ENCODE measurements around the gene RYR1.
A peak's percentile ranks its signal among the peaks of the same experiment; 100 is the strongest.
"Not testable (repeated sequence)": the region's sequence is repeated elsewhere in the genome, so short reads cannot be mapped to it uniquely, and the experiment has no call there.

RYR1 gene

DNA sequence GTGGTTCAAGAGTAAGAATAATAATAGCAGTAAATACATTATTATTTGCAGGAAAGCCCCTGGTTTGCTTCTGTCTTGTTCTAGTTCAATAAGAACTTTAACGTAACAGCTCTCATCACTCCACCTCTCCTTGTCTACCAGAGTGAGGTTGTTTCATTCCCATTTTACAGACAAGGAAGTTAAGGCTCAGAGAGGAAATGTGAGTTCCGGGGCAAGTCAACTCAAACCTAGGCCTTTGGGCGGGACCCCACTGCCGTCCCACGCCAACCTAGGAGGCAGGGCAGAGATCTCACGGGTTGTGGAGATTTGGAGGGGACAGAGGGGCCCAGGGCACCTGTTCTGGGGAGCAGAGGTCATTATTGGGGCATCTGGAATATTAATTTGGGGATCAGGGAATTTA, 182.8 kb downstream of the RYR1 start:
- no peak for DNase-seq (ENCODE audit: low spot score)

DNA sequence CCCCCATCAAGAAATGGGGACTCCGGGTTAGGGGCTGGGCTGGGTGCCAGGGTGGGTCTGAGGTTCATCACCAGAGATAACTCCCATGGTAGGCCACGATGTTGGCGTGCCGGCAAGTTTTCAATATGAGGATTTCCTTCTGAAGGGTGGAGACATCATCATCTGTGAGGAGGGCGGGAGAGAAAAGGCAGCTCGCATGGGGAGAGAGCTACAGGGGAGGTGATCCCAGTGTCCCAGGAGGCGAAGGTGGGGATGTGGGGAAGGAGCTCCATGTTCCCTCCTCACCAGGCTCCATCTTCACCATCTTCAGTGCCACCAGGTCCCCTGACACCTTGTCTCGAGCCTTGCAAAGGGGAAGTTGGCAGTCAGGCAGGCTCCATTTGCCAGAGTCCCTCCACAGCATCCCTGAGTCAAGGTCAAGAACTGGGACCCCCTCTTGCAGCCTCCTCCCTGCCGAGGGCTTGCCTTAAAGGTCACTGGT, 183.8 kb downstream of the RYR1 start:
- no peak for DNase-seq (ENCODE audit: low spot score)

DNA sequence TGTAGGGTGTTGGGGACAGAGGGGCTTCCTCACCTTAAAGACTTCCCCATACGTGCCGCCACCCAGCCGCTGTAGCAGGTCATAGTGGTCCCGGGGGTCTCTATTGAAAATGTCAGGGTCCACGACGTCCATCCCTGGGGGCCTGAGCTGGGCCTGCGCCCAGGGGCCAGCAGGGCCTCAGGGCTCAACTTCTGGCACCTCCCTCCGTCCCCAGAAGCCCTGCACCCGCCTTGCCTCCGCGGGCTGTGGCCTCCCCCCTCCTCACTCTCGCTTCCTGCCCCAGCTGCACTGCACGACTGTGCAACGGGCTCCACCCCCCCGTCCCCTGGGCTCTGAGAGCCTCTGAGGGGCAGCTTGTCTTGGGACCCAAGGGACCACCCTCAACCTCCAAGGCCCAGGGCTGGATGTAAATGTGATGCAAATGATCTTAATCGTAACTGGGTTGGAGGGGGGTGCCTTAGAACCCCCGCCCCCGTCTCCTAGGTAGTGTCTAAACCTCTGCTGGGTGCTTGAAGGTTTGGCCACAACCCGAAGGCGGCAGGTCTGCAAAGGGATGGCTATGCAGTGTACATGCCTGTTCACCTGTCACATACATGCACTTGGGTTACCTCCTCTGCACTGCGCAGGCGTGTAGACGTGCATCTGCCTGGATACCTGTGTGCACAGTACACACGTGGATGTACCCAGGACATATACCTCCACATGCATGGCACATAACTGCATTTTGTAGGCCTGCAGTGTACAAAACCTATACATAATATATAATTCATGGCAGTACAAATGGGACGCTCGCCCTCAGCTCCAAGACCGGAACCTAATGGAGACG, 184.5 kb downstream of the RYR1 start, which contains the start of gene MAP4K1:
Gene MAP4K1, minus strand, starts transcription at position 190 of the 826 bp plus-strand sequence. Its CDS starts 58 bp downstream, at position 132.
- DNase-seq (ENCODE audit: low spot score): no peak

DNA sequence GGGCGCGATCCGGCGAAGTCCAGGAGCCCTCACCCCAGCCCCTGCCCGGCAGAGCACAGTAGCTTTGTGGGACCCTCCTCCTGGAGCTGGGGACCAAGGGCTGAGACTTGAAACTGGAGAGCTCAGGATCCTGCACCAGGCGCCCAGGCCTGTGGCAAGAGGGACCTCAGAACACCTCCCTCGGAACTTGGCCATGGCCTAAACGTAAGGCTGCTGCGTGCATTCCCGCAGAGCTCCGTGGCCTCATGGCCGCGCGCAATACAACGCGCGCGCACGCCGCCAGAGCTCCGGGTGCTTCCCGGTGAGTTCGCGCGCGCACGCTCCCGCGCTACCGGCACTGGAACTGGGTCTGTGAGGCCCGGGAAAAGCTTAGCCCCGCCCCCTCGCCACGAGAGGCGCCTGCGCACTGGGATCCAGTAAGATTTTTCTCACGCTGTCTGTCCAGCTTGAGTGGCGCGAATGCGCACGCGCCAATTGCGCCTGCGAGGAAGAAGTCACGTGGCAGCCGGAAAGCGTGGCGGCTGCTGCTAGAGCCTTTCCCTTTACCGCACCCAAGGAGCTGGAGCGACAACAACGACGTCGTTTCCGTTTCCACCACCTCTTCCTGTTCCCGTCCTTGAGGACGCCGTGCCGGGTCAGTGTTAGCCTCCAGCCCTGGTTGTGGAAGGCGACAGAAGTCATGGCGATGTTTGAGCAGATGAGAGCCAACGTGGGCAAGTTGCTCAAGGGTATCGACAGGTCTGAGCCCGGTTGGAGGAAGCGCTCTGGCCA, 185.3 kb downstream of the RYR1 start, which contains the start of gene EIF3K:
Gene EIF3K, plus strand, starts transcription at position 599 of the 771 bp plus-strand sequence. Its CDS starts 81 bp downstream, at position 680.
- peak; percentile 99 for DNase-seq (ENCODE audit: low spot score)

DNA sequence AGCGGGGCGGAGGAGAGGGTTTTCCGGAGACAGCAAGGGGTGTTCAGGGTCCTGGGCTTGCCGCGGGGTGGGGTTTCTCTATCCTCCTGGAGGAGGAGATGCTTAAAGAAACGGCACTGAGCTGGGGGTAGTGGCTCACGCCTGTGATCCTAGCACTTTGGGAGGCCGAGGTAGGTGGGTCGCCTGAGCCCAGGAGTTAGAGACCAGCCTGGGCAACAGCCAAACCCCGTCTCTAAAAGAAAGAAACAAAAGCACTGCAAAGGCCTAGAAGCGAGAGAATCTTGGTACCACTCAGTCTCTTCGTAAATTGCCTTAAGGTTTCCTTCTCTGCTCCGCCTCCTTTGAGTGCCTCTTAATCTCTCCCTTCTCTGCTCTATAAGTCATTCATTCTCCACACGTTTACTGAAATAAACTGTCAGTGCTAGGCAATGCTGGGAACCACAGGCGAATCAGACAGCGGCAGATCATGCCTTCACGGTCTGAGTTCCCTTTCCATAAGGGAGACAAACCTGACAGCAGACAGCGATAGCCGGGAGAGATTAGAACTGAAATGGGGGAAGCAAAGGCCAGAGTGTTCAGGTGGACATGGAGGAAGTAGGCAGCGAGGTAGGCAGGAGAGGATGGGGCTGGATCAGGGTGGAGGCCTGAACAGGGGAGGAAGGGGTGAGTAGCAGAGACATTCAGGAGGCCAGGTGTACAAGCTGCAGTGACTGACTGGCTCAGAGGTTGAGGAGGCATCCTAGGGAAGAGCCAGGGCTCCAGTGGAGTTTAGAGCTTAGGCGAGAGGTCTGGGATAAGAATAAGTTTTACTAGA, 186.1 kb downstream of the RYR1 start:
- no peak for DNase-seq (ENCODE audit: low spot score)

DNA sequence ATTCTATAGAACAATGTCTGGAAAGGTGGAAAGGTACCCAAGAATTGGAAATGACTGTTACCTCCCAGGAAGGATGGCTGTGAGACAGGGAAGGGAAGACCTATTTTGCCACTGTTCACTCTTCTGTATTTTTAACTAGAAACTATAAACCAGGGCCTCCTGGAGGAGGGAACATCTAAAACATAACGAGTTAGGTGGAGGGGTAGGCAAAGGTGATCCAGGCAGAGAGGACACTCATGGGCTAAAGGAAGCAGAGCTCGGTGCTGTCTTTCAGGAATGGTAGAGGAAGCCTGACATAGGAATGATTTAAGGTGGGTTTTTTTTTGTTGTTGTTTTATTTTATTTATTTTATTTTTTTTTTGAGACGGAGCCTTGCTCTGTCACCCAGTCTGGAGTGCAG, 191.3 kb downstream of the RYR1 start:
- DNase-seq (ENCODE audit: low spot score): no peak

DNA sequence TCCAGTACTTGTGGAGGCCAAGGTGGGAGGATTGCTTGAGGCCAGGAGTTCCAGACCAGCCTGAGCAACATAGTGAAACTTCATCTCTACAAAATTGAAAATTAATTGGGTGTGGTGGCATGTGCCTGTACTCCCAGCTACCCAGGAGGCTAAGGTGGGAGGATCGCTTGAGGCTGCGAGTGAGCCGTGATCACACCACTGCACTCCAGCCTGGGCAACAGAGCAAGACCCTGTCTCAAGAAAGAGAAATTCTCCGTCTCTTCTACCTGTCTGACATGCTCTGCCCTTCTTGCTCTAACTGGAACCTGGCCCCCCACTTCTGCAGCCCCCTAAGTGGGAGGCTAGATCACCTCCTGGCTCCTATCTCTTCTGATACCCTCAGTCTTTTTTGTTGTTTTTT, 192.9 kb downstream of the RYR1 start:
- no peak for DNase-seq (ENCODE audit: low spot score)

DNA sequence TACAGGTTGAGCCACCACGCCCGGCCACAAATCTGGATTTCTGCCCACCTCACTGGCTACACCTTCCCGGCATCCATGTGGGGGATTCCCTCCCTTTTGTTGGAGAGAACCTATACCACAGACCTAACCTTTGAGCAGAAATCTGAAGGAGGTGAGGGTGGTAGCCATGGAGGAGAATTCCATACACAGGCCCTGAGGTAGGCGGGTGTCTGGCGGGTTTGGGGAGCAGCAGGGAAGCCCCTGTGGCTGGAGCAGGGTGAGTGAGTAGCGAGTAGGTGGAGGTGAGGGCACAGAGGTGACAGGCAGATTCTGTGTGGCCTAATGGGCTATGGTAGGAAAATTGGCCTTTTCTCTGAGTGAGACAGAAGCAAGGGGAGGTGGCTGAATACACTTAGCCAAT, 196.1 kb downstream of the RYR1 start:
- DNase-seq (ENCODE audit: low spot score): no peak

DNA sequence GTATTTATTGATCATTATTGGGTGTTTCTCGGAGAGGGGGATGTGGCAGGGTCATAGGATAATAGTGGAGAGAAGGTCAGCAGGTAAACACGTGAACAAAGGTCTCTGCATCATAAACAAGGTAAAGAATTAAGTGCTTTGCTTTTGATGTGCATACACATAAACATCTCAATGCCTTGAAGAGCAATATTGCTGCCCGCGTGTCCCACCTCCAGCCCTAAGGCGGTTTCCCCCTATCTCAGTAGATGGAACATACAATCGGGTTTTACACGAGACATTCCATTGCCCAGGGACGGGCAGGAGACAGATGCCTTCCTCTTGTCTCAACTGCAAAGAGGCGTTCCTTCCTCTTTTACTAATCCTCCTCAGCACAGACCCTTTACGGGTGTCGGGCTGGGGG, 197.8 kb downstream of the RYR1 start:
- DNase-seq (ENCODE audit: low spot score): not testable (repeated sequence)

DNA sequence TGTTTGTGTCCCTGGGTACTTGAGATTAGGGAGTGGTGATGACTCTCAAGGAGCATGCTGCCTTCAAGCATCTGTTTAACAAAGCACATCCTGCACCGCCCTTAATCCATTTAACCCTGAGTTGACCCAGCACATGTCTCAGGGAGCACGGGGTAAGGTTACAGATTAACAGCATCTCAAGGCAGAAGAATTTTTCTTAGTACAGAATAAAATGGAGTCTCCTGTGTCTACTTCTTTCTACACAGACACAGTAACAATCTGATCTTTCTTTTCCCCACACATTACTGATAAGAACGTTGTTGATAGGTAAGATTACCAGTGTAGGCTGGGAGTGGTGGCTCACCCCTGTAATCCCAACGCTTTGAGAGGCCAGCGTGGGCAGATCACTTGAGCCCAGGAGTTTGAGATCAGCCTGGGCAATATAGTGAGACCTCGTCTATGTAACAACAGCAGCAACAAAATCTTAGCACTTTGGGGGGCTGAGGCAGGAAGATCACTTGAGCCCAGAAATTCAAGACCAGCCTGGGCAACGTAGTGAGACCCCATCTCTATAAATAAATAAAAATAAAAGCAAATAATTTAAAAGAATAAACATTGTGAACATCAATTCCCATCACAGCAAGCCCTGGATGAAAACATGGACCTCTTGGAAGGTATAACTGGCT, 198.5 kb downstream of the RYR1 start:
- not testable (repeated sequence) for DNase-seq (ENCODE audit: low spot score)

DNA sequence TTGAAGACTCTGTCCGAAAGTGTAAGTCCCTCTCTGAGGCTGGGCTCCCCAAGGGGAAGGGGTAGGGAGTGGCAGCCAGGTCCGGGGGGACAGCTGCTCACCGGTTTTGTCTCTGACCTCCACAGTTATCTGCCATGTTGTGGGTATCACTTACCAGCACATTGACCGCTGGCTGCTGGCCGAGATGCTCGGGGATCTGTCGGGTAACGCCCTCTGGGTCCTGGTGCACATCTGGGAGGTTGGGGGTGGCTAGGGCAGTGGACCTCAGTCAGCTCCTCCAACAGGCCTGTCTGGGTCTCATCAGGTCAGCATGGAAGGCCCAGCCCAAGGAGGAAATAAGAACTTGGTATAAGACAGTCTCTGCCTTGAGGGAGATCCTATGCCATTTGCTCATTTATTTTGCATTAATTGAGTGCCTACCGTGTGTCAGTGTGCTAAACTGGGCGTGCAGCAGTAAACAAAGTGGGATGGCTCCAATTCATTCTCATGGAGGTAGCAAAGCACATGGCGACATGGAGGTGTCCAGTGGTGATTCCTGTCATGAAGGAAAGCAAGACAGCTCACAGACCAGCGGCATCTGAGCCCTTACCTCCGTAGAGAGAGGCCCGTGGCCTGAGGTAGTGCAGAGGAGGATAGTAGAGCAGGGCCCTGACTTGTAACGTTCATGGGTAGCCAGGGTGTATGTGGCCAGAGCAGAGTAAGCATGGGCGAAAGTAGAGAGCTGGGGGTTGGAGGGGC, 199.2 kb downstream of the RYR1 start:
- DNase-seq (ENCODE audit: low spot score): no peak

DNA sequence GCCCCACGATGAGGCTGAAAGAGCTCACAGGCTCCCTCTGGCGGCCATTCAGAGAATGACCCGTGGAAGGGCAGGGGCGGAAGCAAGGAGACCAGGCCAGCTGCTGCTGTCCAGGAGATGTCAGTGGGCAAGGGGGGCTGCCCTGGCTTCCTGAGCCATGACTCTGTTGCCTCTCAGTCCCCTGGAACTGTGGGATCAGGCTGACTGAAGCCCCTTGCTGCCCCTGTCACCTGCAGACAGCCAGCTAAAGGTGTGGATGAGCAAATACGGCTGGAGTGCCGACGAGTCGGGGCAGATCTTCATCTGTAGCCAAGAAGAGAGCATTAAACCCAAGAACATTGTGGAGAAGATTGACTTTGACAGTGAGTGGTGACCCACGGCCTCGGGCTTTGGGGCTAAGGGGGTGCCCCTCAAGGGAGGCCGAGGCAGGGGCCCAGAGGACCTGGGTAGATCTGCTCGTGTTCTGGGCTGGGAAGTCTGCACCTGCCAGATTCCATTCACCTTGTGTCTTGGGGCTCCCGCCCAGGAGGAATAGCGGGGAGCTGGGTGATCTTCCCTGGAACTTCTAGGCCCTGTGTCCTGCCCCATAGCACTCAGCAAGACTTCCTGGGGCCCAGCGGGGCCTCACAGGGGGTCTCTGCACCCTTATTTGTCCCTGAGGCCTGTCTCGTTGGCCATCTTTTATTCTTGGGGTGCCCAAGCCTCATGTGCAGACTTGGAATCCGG, 201.4 kb downstream of the RYR1 start:
- DNase-seq (ENCODE audit: low spot score): peak; percentile 68

DNA sequence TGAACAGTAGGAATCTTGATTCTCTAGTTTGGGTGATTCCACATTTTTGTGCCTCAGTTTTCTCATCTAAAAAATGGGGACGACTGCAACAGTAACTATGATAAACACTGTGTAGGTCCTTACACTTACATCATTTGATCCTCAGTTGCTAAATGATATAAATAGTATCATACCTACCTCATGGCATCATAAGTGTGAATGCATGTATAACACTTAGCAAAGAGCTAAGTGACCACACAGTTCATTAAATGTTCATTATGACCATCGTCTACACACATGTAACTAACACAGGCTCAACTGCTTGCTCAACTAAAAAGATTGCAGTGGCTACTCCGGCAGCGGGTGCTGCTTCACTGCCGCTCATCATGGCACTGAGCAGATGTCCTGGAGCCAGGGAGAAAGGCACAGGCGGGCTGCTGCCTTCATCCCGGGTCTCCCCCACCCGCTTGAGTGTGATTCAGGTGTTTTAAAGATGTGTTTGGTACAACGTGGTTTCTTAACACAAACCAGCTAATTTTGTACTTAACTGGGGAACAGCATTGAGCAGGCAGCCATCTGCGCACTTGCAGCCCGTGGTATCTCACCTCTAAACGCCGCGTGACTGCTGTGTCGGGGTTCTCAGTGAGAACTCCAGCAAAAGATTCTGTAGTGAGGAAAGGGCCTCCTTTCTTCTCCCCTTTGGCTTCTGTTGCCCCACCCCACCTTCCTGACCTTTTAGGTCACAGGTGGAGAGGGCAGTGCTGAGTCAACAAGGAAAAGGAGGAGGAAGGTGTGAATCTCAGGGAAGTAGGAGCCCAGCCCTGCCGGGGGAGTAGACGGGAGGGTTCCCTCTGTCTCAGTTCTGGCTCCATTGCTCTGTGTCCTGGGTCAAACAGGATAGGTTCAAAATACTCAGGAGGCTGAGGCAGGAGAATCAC, 202.2 kb downstream of the RYR1 start:
- no peak for DNase-seq (ENCODE audit: low spot score)

Data from RKO (cell line).